Liver (tissue), 3 donors: ENCODE results near the gene CEP120.

ENCODE experiments used
- EGR1 ChIP-seq, 2 donors: IDR thresholded peaks; 2 replicates each; pipeline ENCODE4 v1.6.1; 2016 to 2018; ENCODE audit warnings: antibody characterized with exemption in 2 of 2, low read depth in 2 of 2
- FOXA1 ChIP-seq: IDR thresholded peaks from 2 replicates; pipeline ENCODE4 v1.6.1; 2016; ENCODE audit warnings: antibody characterized with exemption
- GABPA ChIP-seq, 2 donors: IDR thresholded peaks in 1 of 2; conservative IDR thresholded peaks in 1 of 2; 2 replicates each; pipeline ENCODE4 v1.6.1; 2016; ENCODE audit warnings: antibody characterized with exemption in 2 of 2, mild to moderate bottlenecking in 1 of 2, moderate library complexity in 1 of 2
- JUND ChIP-seq, 2 donors: IDR thresholded peaks; 2 replicates each; pipeline ENCODE4 v1.6.1; 2016; ENCODE audit warnings: antibody characterized with exemption in 2 of 2
- MAX ChIP-seq: IDR thresholded peaks from 2 replicates; pipeline ENCODE4 v1.6.1; 2016; ENCODE audit warnings: antibody characterized with exemption
- RAD21 ChIP-seq, 2 donors: IDR thresholded peaks; 2 replicates each; pipeline ENCODE4 v1.6.1; 2016; ENCODE audit warnings: antibody characterized with exemption in 2 of 2, mild to moderate bottlenecking in 2 of 2
- RXRA ChIP-seq, 2 donors: IDR thresholded peaks; 2 replicates each; pipeline ENCODE4 v1.6.1; 2017 to 2018; ENCODE audit warnings: antibody characterized with exemption in 2 of 2, mild to moderate bottlenecking in 1 of 2
- SP1 ChIP-seq: IDR thresholded peaks from 2 replicates; pipeline ENCODE4 v1.6.1; 2018; ENCODE audit warnings: antibody characterized with exemption, mild to moderate bottlenecking
- TAF1 ChIP-seq: conservative IDR thresholded peaks from 2 replicates; pipeline ENCODE4 v1.6.1; 2016; ENCODE audit warnings: antibody characterized with exemption, mild to moderate bottlenecking
- YY1 ChIP-seq: IDR thresholded peaks from 2 replicates; pipeline ENCODE4 v1.6.1; 2016; ENCODE audit warnings: antibody characterized with exemption, mild to moderate bottlenecking
- ZBTB33 ChIP-seq: IDR thresholded peaks from 2 replicates; pipeline ENCODE4 v1.6.1; 2016; ENCODE audit warnings: antibody characterized with exemption
- TF ChIP-seq, protein P1 (sequence below): fragments of 150-350 bp; IDR thresholded peaks from 2 replicates; pipeline ENCODE4 v1.5.1; 2017; ENCODE audit warnings: improper control_type of control experiment, low read depth, low read length; ENCODE audit not compliant: missing input control
- TF ChIP-seq, protein P2 (sequence below): IDR thresholded peaks from 2 replicates; pipeline ENCODE4 v1.6.1; 2016; ENCODE audit warnings: antibody characterized with exemption, mild to moderate bottlenecking
- TF ChIP-seq, protein P3 (sequence below): IDR thresholded peaks from 2 replicates; pipeline ENCODE4 v1.6.1; 2016; ENCODE audit warnings: antibody characterized with exemption
- donor health status: healthy.
- donor health status: healthy.

- no peak for TF ChIP-seq EGR1 (IDR thresholded peaks at IDR 0.05; ENCODE audit: low read depth in 2 of 2)
- TF ChIP-seq, protein P1, sequence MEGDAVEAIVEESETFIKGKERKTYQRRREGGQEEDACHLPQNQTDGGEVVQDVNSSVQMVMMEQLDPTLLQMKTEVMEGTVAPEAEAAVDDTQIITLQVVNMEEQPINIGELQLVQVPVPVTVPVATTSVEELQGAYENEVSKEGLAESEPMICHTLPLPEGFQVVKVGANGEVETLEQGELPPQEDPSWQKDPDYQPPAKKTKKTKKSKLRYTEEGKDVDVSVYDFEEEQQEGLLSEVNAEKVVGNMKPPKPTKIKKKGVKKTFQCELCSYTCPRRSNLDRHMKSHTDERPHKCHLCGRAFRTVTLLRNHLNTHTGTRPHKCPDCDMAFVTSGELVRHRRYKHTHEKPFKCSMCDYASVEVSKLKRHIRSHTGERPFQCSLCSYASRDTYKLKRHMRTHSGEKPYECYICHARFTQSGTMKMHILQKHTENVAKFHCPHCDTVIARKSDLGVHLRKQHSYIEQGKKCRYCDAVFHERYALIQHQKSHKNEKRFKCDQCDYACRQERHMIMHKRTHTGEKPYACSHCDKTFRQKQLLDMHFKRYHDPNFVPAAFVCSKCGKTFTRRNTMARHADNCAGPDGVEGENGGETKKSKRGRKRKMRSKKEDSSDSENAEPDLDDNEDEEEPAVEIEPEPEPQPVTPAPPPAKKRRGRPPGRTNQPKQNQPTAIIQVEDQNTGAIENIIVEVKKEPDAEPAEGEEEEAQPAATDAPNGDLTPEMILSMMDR, result no peak
- TF ChIP-seq GABPA (IDR thresholded peaks at IDR 0.05 in 1 of 2, conservative IDR thresholded peaks at IDR 0.05 in 1 of 2), result no peak
- TF ChIP-seq RAD21 (IDR thresholded peaks at IDR 0.05), result no peak
- TF ChIP-seq FOXA1, result no peak
- TF ChIP-seq, protein P2, sequence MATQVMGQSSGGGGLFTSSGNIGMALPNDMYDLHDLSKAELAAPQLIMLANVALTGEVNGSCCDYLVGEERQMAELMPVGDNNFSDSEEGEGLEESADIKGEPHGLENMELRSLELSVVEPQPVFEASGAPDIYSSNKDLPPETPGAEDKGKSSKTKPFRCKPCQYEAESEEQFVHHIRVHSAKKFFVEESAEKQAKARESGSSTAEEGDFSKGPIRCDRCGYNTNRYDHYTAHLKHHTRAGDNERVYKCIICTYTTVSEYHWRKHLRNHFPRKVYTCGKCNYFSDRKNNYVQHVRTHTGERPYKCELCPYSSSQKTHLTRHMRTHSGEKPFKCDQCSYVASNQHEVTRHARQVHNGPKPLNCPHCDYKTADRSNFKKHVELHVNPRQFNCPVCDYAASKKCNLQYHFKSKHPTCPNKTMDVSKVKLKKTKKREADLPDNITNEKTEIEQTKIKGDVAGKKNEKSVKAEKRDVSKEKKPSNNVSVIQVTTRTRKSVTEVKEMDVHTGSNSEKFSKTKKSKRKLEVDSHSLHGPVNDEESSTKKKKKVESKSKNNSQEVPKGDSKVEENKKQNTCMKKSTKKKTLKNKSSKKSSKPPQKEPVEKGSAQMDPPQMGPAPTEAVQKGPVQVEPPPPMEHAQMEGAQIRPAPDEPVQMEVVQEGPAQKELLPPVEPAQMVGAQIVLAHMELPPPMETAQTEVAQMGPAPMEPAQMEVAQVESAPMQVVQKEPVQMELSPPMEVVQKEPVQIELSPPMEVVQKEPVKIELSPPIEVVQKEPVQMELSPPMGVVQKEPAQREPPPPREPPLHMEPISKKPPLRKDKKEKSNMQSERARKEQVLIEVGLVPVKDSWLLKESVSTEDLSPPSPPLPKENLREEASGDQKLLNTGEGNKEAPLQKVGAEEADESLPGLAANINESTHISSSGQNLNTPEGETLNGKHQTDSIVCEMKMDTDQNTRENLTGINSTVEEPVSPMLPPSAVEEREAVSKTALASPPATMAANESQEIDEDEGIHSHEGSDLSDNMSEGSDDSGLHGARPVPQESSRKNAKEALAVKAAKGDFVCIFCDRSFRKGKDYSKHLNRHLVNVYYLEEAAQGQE, result no peak
- no peak for TF ChIP-seq MAX
- TF ChIP-seq ZBTB33, result no peak
- no peak for TF ChIP-seq RXRA (IDR thresholded peaks at IDR 0.05)
- TF ChIP-seq SP1, result no peak
- TF ChIP-seq, protein P3, sequence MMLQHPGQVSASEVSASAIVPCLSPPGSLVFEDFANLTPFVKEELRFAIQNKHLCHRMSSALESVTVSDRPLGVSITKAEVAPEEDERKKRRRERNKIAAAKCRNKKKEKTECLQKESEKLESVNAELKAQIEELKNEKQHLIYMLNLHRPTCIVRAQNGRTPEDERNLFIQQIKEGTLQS, result peak; percentile 48
- TF ChIP-seq TAF1, result no peak
- TF ChIP-seq YY1, result peak; percentile 18
- TF ChIP-seq JUND (IDR thresholded peaks at IDR 0.05), result peak in 1 of 2 donors; percentile 22
Observed at GRCh38 chr5:123429993-123430392, 6.8 kb upstream of the CEP120 start.
